Psoas muscle (tissue), 8 donors: ENCODE results near the gene LARP6. TPM values are rescaled to one million over a fixed set of nuclear protein-coding genes. Genes with fewer than 3 reads are reported as not detected.

ENCODE experiments used
- ATAC-seq, 4 donors: fragments of 200-7000 bp; cut with Tn5 transposase; one replicate each; pipeline ENCODE4 v1.9.1; 2020; ENCODE audit warnings: moderate library complexity in 3 of 4, mild to moderate bottlenecking in 2 of 4
- DNase-seq, 2 donors: peaks; one replicate each; pipeline ENCODE4 v3.0.0-alpha.2; 2020
- H3K27ac ChIP-seq: fragments of 200-600 bp; one replicate; pipeline ENCODE4 v1.8.0; 2022
- H3K27me3 ChIP-seq, 3 donors: fragments of 200-600 bp in 1 of 3; one replicate each; pipeline versions ENCODE4 v1.6.1 to v1.8.0; 2013 to 2022; ENCODE audit warnings: low read length in 2 of 3, mild to moderate bottlenecking in 2 of 3, moderate library complexity in 1 of 3; ENCODE audit not compliant: insufficient read depth in 3 of 3
- H3K36me3 ChIP-seq, 2 donors: fragments of 200-600 bp in 1 of 2; one replicate each; pipeline versions ENCODE4 v1.6.1 to v1.8.0; 2013 to 2022; ENCODE audit warnings: low read depth in 1 of 2, mild to moderate bottlenecking in 1 of 2, moderate library complexity in 1 of 2; ENCODE audit not compliant: insufficient read depth in 1 of 2
- H3K4me1 ChIP-seq: fragments of 200-600 bp; one replicate; pipeline ENCODE4 v1.8.0; 2022
- H3K4me3 ChIP-seq: fragments of 200-600 bp; one replicate; pipeline ENCODE4 v1.8.0; 2022; ENCODE audit warnings: mild to moderate bottlenecking
- H3K9me3 ChIP-seq: fragments of 200-600 bp; one replicate; pipeline ENCODE4 v1.8.0; 2022
- CTCF ChIP-seq: fragments of 200-600 bp; IDR thresholded peaks from one replicate; pipeline ENCODE4 v1.8.0; 2022; ENCODE audit warnings: antibody characterized with exemption
- WGBS, 3 donors: extraction: QIAGEN DNeasy Blood & Tissue Kit; methylation state at CpG; one replicate each; pipeline versions ENCODE4 v1.1.6 to v1.1.7; 2013; 5-methylcytosine and 5-hydroxymethylcytosine counted together
- intact Hi-C, 2 donors: fragments of 100-400 bp; cut with DNase I; formaldehyde crosslinking; loops; one replicate each; pipeline versions ENCODE4 v1.11.0 to v1.14.2; 2022
- polyA plus RNA-seq, 3 donors: library from polyadenylated mRNA; stranded (reverse); fragments of 200-250 nt; gene quantifications; one replicate each; pipeline ENCODE4 v1.2.3, GENCODE V29; 2013
- total RNA-seq, 4 donors: library from RNA; stranded (reverse); fragmentation: NEBNext Ultra II Directional in 2 of 4; extraction: Animal tissue kit (Norgen Biotek cat#: 25700) in 2 of 4; gene quantifications; one replicate each; pipeline versions ENCODE4 v1.2.1 to v1.2.4, GENCODE V29; 2021 to 2023
- donor health status: healthy with polysubstance abuse.
- donor health status: DM: no; HTN: no; CAD: no; lungs with moderate emphysema.
- donor health status: Bipolar disorder and iron deficiency.
- donor health status: healthy.
- donor health status: DM: yes; HTN: yes; CAD: no.
- donor health status: DM: no; HTN: no; CAD: no.
- donor health status: DM: no; HTN: no; CAD: no.
- donor health status: DM: yes; HTN: yes; CAD: no.

The LARP6 gene
- total and polyA plus RNA-seq, 7 donors: 2.9 to 18.9 (median 6.4) TPM

DNA sequence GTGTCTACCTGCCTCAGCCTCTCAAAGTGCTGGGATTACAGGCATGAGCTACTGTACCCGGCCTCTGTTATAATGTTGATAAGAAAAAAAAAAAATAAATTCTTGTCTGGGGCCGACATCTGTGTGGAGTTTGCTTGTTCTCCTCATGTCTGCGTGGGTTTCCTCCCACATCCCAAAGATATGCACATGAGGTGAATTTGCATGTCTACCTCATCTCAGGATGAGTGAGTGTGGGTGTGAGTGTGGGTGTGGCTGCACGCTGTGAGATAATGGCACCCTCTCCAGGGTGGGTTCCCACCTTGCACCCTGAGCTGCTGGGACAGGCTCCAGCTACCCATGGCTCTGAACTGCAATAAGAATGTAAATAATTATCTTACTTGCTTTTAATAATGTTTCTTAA, 64.7 kb downstream of the LARP6 start:
- Histone ChIP-seq H3K36me3 (no peaks in the 10 kb centered on the region), H3K9me3 (no peaks in the 10 kb centered on the region), H3K27me3 (no peaks in the 10 kb centered on the region), H3K4me1 (no peaks in the 10 kb centered on the region), H3K27ac (no peak overlapping the region), H3K4me3 (no peak overlapping the region)
- 81 to 89% (median 84%) methylated on average over 4 of the region's 4 CpGs for WGBS, 3 donors
- DNase-seq: no peak
- TF ChIP-seq CTCF: no peak
- intact Hi-C loops: no loop called here
- no peak for ATAC-seq

DNA sequence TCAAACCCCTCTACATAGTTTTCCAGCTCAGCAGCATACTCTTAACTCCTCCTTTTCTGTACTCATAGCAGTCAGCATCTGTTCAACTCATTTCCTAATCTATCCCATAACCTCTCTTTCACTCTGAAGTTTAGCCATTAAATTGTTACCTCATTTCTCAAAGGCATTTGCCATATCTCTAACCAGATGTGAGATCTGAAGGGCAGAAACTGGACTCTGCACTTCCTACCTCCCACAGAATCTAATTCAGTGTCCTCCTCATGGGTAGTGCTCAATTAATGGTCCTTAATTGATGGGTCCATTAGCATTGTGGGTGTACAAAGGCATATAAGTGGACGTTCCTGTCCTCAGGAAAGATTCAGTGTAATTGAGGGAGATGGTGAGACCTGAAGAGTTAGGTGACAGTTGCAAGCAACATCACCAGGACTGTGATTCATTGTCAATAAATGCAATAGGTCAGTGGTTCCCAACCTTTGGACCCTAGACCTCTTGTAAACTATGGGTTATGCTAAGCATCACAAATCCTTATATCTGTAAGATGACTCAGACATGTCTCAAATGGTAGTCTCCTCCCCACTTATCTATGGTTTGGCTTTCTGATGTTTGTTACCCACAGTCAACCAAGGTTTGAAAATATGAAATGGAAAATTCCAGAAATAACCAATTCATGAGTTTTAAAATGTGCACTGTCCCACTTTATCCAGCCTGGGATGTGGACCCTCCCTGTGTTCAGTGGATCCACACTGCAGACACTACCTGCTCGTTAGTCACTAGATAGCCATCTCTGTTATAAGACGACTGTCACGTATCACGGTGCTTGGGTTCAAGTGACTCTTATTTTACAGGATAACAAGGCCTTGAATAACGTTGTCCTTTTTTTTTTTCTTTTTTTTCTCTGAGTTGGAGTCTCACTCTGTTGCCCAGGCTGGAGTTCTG, 65.6 kb downstream of the LARP6 start:
- H3K9me3 ChIP-seq: no peaks in the 10 kb centered on the region
- H3K27ac ChIP-seq: no peak overlapping the region
- intact Hi-C loops: no loop called here
- DNase-seq (no peak), ATAC-seq (no peak)
- H3K36me3 ChIP-seq: no peaks in the 10 kb centered on the region
- H3K4me1 ChIP-seq: no peaks in the 10 kb centered on the region
- TF ChIP-seq CTCF: no peak
- no peak overlapping the region for H3K4me3 ChIP-seq
- H3K27me3 ChIP-seq: no peaks in the 10 kb centered on the region
- WGBS, 3 donors: 83 to 89% (median 84%) methylated on average over 6 of the region's 6 CpGs

- no peak for TF ChIP-seq CTCF
- 94 to 97% (median 95%) methylated on average over 4 of the region's 4 CpGs for WGBS, 3 donors
- ATAC-seq (no peak), DNase-seq (no peak)
- Histone ChIP-seq H3K4me1 (no peaks in the 10 kb centered on the region), H3K36me3 (no peaks in the 10 kb centered on the region), H3K27ac (no peak overlapping the region), H3K4me3 (no peak overlapping the region), H3K9me3 (no peaks in the 10 kb centered on the region), H3K27me3 (no peaks in the 10 kb centered on the region)
- intact Hi-C loops: no loop called here
Observed at GRCh38 chr15:70786996-70787395, 67.0 kb downstream of the LARP6 start.

- no peak for TF ChIP-seq CTCF
- 52 to 75% (median 60%) methylated on average over 6 of the region's 6 CpGs for WGBS, 3 donors
Observed at GRCh38 chr15:70783610-70784022, 70.3 kb downstream of the LARP6 start.

More at GRCh38 chr15:70783610-70784022, 70.3 kb downstream of the LARP6 start:
- no peak overlapping the region for H3K27ac ChIP-seq
- H3K27me3 ChIP-seq: no peaks in the 10 kb centered on the region
- no peak for DNase-seq
- H3K4me1 ChIP-seq: no peaks in the 10 kb centered on the region
- ATAC-seq: no peak
- H3K36me3 ChIP-seq: no peaks in the 10 kb centered on the region
- intact Hi-C loops: no loop called here
- no peak overlapping the region for H3K4me3 ChIP-seq
- H3K9me3 ChIP-seq: no peaks in the 10 kb centered on the region
